Measurements from ENCODE around the gene EIF4A3.

The EIF4A3 gene

GRCh38 chr17:80147035-80147822 is at the start of gene EIF4A3:
TSS of gene EIF4A3 (minus strand) at chr17:80147128. CDS start at chr17:80146961, 167 bp downstream.
- DNase-seq (ENCODE audit: extremely low read depth in 1 of 2, low read depth in 1 of 2) = peak; percentile 92 to 97

GRCh38 chr17:80196652-80197051 is 49.7 kb upstream of the EIF4A3 start:
- DNase-seq (ENCODE audit: extremely low read depth in 1 of 2, low read depth in 1 of 2) = no peak

- no peak for DNase-seq (ENCODE audit: extremely low read depth in 1 of 2, low read depth in 1 of 2)
Observed at GRCh38 chr17:80195671-80196529, 49.0 kb upstream of the EIF4A3 start.

GRCh38 chr17:80195141-80195540 is 48.2 kb upstream of the EIF4A3 start:
- no peak for DNase-seq (ENCODE audit: extremely low read depth in 1 of 2, low read depth in 1 of 2)

- no peak for DNase-seq (ENCODE audit: extremely low read depth in 1 of 2, low read depth in 1 of 2)
Observed at GRCh38 chr17:80191865-80192661, 45.1 kb upstream of the EIF4A3 start.

GRCh38 chr17:80191192-80191591 is 44.3 kb upstream of the EIF4A3 start:
- DNase-seq (ENCODE audit: extremely low read depth in 1 of 2, low read depth in 1 of 2) = no peak

GRCh38 chr17:80190716-80191115 is 43.8 kb upstream of the EIF4A3 start:
- no peak for DNase-seq (ENCODE audit: extremely low read depth in 1 of 2, low read depth in 1 of 2)

GRCh38 chr17:80189611-80190010 is 42.7 kb upstream of the EIF4A3 start:
- DNase-seq (ENCODE audit: extremely low read depth in 1 of 2, low read depth in 1 of 2) = no peak

- DNase-seq (ENCODE audit: extremely low read depth in 1 of 2, low read depth in 1 of 2) = no peak
Observed at GRCh38 chr17:80187515-80187941, 40.6 kb upstream of the EIF4A3 start.

GRCh38 chr17:80187090-80187489 is 40.2 kb upstream of the EIF4A3 start:
- DNase-seq (ENCODE audit: extremely low read depth in 1 of 2, low read depth in 1 of 2) = no peak

GRCh38 chr17:80185968-80186367 is 39.0 kb upstream of the EIF4A3 start:
- DNase-seq (ENCODE audit: extremely low read depth in 1 of 2, low read depth in 1 of 2) = no peak

GRCh38 chr17:80184423-80184714 is 37.4 kb upstream of the EIF4A3 start:
- DNase-seq (ENCODE audit: extremely low read depth in 1 of 2, low read depth in 1 of 2) = no peak

- DNase-seq (ENCODE audit: extremely low read depth in 1 of 2, low read depth in 1 of 2) = no peak
Observed at GRCh38 chr17:80183581-80184422, 36.9 kb upstream of the EIF4A3 start.

GRCh38 chr17:80182845-80183223 is 35.9 kb upstream of the EIF4A3 start:
- DNase-seq (ENCODE audit: extremely low read depth in 1 of 2, low read depth in 1 of 2) = no peak

- DNase-seq (ENCODE audit: extremely low read depth in 1 of 2, low read depth in 1 of 2) = no peak
Observed at GRCh38 chr17:80182118-80182844, 35.4 kb upstream of the EIF4A3 start.

GRCh38 chr17:80181431-80181830 is 34.5 kb upstream of the EIF4A3 start:
- DNase-seq (ENCODE audit: extremely low read depth in 1 of 2, low read depth in 1 of 2) = no peak

- no peak for DNase-seq (ENCODE audit: extremely low read depth in 1 of 2, low read depth in 1 of 2)
Observed at GRCh38 chr17:80180192-80180591, 33.3 kb upstream of the EIF4A3 start.

GRCh38 chr17:80177986-80178595 is 31.2 kb upstream of the EIF4A3 start:
- DNase-seq (ENCODE audit: extremely low read depth in 1 of 2, low read depth in 1 of 2) = no peak

- no peak for DNase-seq (ENCODE audit: extremely low read depth in 1 of 2, low read depth in 1 of 2)
Observed at GRCh38 chr17:80176757-80177156, 29.8 kb upstream of the EIF4A3 start.
